Spleen (tissue), 11 donors: ENCODE data around the gene GOLGA7B. TPM values are rescaled to one million over a fixed set of nuclear protein-coding genes. Genes with fewer than 3 reads are reported as not detected.
A peak's percentile ranks its signal among the peaks of the same experiment; 100 is the strongest.

Experiments used
- DNase-seq: peaks from one replicate; pipeline ENCODE4 v3.0.0-alpha.2; 2020
- H3K27ac ChIP-seq, 8 donors: fragments of 200-600 bp; sonication (generic) in 7 of 8; 1 replicate in 4 of 8; 2 replicates in 4 of 8; pipeline versions ENCODE4 v1.5.0 to v1.8.0; 2016 to 2021; ENCODE audit warnings: inconsistent platforms in 4 of 8, mild to moderate bottlenecking in 4 of 8, moderate library complexity in 1 of 8
- H3K27me3 ChIP-seq, 7 donors: fragments of 200-600 bp; sonication (generic) in 6 of 7; replicated peaks in 1 of 7; 1 replicate in 4 of 7; 2 replicates in 3 of 7; pipeline versions ENCODE4 v1.5.0 to v1.8.0; 2016 to 2021; ENCODE audit warnings: inconsistent platforms in 3 of 7, mild to moderate bottlenecking in 1 of 7
- H3K36me3 ChIP-seq, 6 donors: fragments of 200-600 bp; sonication (generic) in 5 of 6; 1 replicate in 4 of 6; 2 replicates in 2 of 6; pipeline versions ENCODE4 v1.5.0 to v1.8.0; 2016 to 2021; ENCODE audit warnings: inconsistent platforms in 2 of 6
- H3K4me1 ChIP-seq, 6 donors: fragments of 200-600 bp; sonication (generic) in 5 of 6; 1 replicate in 3 of 6; 2 replicates in 3 of 6; pipeline versions ENCODE4 v1.5.0 to v1.8.0; 2016 to 2021; ENCODE audit warnings: inconsistent platforms in 3 of 6
- H3K4me3 ChIP-seq, 8 donors: fragments of 200-600 bp; sonication (generic) in 7 of 8; 1 replicate in 4 of 8; 2 replicates in 4 of 8; pipeline versions ENCODE4 v1.5.0 to v1.8.0; 2016 to 2021; ENCODE audit warnings: inconsistent platforms in 4 of 8, mild to moderate bottlenecking in 4 of 8, moderate library complexity in 2 of 8
- H3K9me3 ChIP-seq, 8 donors: fragments of 200-600 bp; sonication (generic) in 7 of 8; 1 replicate in 4 of 8; 2 replicates in 4 of 8; pipeline versions ENCODE4 v1.5.0 to v1.8.0; 2016 to 2021; ENCODE audit warnings: inconsistent platforms in 4 of 8
- CTCF ChIP-seq, 11 experiments: fragments of 200-600 bp in 7 of 11; fragments of 450-650 bp in 4 of 11; sonication (generic) in 4 of 11; IDR thresholded peaks in 8 of 11; conservative IDR thresholded peaks in 3 of 11; 1 replicate in 7 of 11; 2 replicates in 4 of 11; pipeline versions ENCODE4 v1.4.0 to v1.8.0; 2016 to 2021; ENCODE audit warnings: antibody characterized with exemption in 11 of 11, inconsistent platforms in 4 of 11, mild to moderate bottlenecking in 1 of 11
- POLR2A ChIP-seq, 3 donors: fragments of 450-650 bp; IDR thresholded peaks; one replicate each; pipeline ENCODE4 v1.5.1; 2017; ENCODE audit warnings: antibody characterized with exemption in 3 of 3, mild to moderate bottlenecking in 1 of 3
- POLR2AphosphoS5 ChIP-seq, 3 donors: sonication (generic); formaldehyde crosslinking; IDR thresholded peaks; one replicate each; pipeline ENCODE4 v1.5.1; 2017; ENCODE audit warnings: antibody characterized with exemption in 3 of 3
- WGBS, 5 donors: extraction: QIAGEN DNeasy Blood & Tissue Kit in 3 of 5; methylation state at CpG; one replicate each; pipeline versions ENCODE4 v1.1.5 to v1.1.7; 2013 to 2018; 5-methylcytosine and 5-hydroxymethylcytosine counted together
- intact Hi-C: fragments of 100-400 bp; cut with DNase I; formaldehyde crosslinking; loops from one replicate; pipeline ENCODE4 v1.15.0; 2023; ENCODE audit warnings: low total_unique reads
- polyA plus RNA-seq, 3 donors: library from polyadenylated mRNA; stranded (reverse); fragments of 200-250 nt; gene quantifications; one replicate each; pipeline ENCODE4 v1.2.1, GENCODE V29; 2013
- total RNA-seq, 7 donors: library from RNA; depleted of rRNA in 3 of 7; stranded (reverse); fragments of >200 nt in 3 of 7; fragmentation: NEBNext Ultra II Directional in 4 of 7; extraction: Animal tissue kit (Norgen Biotek cat#: 25700) in 4 of 7; gene quantifications; one replicate each; pipeline versions ENCODE4 v1.1.0 to v1.2.1, GENCODE V29; 2016 to 2021
- donor health status: healthy with polysubstance abuse.
- donor health status: DM: no; HTN: no; CAD: no; lungs with moderate emphysema.
- donor health status: DM: no; HTN: no; CAD: no.
- donor health status: Bipolar disorder and iron deficiency.
- donor health status: healthy.
- donor health status: DM: no; HTN: no; CAD: no.
- donor health status: DM: yes; HTN: yes; CAD: no.

The GOLGA7B gene
- total and polyA plus RNA-seq, 10 donors, result 0.27 to 1.0 (median 0.52) TPM

- TF ChIP-seq POLR2AphosphoS5 (IDR thresholded peaks at IDR 0.05), result no peak
- TF ChIP-seq CTCF (IDR thresholded peaks at IDR 0.05 in 8 of 11, conservative IDR thresholded peaks at IDR 0.05 in 3 of 11), result no peak
- no peak for TF ChIP-seq POLR2A (IDR thresholded peaks at IDR 0.05)
- Histone ChIP-seq H3K9me3 (no peaks in the 10 kb centered on the region), H3K4me1 (peaks cover 8 to 16% (median 11%) of the 10 kb centered on the region in 6 donors), H3K27ac (no peak overlapping the region), H3K27me3 (peaks cover 0 to 62% (median 0%) of the 10 kb centered on the region in 7 donors), H3K36me3 (no peaks in the 10 kb centered on the region), H3K4me3 (no peak overlapping the region)
- 80 to 94% (median 90%) methylated on average over 9 to 10 of the region's 10 CpGs for WGBS, 5 donors
- intact Hi-C loops, result no loop called here
- peak; percentile 29 for DNase-seq
Observed at GRCh38 chr10:97867220-97867800, 17.7 kb downstream of the GOLGA7B start.

- Histone ChIP-seq H3K9me3 (no peaks in the 10 kb centered on the region), H3K4me1 (peaks cover 8 to 16% (median 11%) of the 10 kb centered on the region in 6 donors), H3K27me3 (peaks cover 0 to 62% (median 0%) of the 10 kb centered on the region in 7 donors), H3K27ac (no peak overlapping the region), H3K4me3 (no peak overlapping the region), H3K36me3 (no peaks in the 10 kb centered on the region)
- intact Hi-C loops, result no loop called here
- TF ChIP-seq POLR2A (IDR thresholded peaks at IDR 0.05), result no peak
- TF ChIP-seq POLR2AphosphoS5 (IDR thresholded peaks at IDR 0.05), result no peak
- TF ChIP-seq CTCF (IDR thresholded peaks at IDR 0.05 in 8 of 11, conservative IDR thresholded peaks at IDR 0.05 in 3 of 11), result no peak
- DNase-seq, result peak; percentile 57
- 58 to 94% (median 87%) methylated on average over 4 of the region's 4 CpGs for WGBS, 5 donors
Observed at GRCh38 chr10:97868134-97868685, 18.6 kb downstream of the GOLGA7B start.

GRCh38 chr10:97869091-97870042 lies 19.7 kb downstream of the GOLGA7B start:
- peak; percentile 58 to 94 (median 81) for TF ChIP-seq CTCF (IDR thresholded peaks at IDR 0.05 in 8 of 11, conservative IDR thresholded peaks at IDR 0.05 in 3 of 11)
- peak; percentile 46 to 74 (median 66) for TF ChIP-seq POLR2AphosphoS5 (IDR thresholded peaks at IDR 0.05)
- no peak for TF ChIP-seq POLR2A (IDR thresholded peaks at IDR 0.05)
- peak overlapping the region in 1 of 8 donors; percentile 30 for H3K4me3 ChIP-seq
- peak; percentile 90 for DNase-seq
- 12 to 24% (median 21%) methylated on average over 11 to 19 of the region's 19 CpGs for WGBS, 5 donors
- H3K27ac ChIP-seq, result peak overlapping the region in 1 of 8 donors; percentile 9
- intact Hi-C loops, result loop anchor here (2.0 kb wide), 1 partner anchor 79 kb away; no protein-coding TSS in a partner anchor
- no peaks in the 10 kb centered on the region for H3K9me3 ChIP-seq
- H3K36me3 ChIP-seq, result no peaks in the 10 kb centered on the region
- peaks cover 8 to 16% (median 11%) of the 10 kb centered on the region in 6 donors for H3K4me1 ChIP-seq
- H3K27me3 ChIP-seq, result peaks cover 0 to 58% (median 0%) of the 10 kb centered on the region in 7 donors
